Thoracic aorta (tissue), 2 donors: ENCODE data around the gene ZNF423. TPM values are rescaled to one million over a fixed set of nuclear protein-coding genes. Genes with fewer than 3 reads are reported as not detected.
"Not testable (repeated sequence)": the region's sequence is repeated elsewhere in the genome, so short reads cannot be mapped to it uniquely, and the experiment has no call there.

Source experiments
- ATAC-seq: fragments of 150-250 bp; one replicate; pipeline ENCODE4 v1.8.0; 2017; ENCODE audit warnings: low read depth; ENCODE audit not compliant: insufficient number of reproducible peaks, low FRiP score
- DNase-seq: peaks from one replicate; pipeline ENCODE4 v3.0.0-alpha.2; 2020; ENCODE audit warnings: low spot score
- H3K27ac ChIP-seq, 2 donors: fragments of 200-600 bp; sonication (generic); 1 replicate in 1 of 2; 2 replicates in 1 of 2; pipeline ENCODE4 v1.5.1; 2016; ENCODE audit warnings: mild to moderate bottlenecking in 2 of 2, moderate library complexity in 2 of 2
- H3K27me3 ChIP-seq: fragments of 200-600 bp; sonication (generic); replicated peaks from 2 replicates; pipeline ENCODE4 v1.6.0; 2016; ENCODE audit warnings: mild to moderate bottlenecking; ENCODE audit not compliant: insufficient read depth
- H3K36me3 ChIP-seq: fragments of 200-600 bp; sonication (generic); one replicate; pipeline ENCODE4 v1.5.1; 2016
- H3K4me1 ChIP-seq, 2 donors: fragments of 200-600 bp; sonication (generic); 1 replicate in 1 of 2; 2 replicates in 1 of 2; pipeline versions ENCODE4 v1.5.1 to v1.6.0; 2016; ENCODE audit warnings: low read depth in 2 of 2, mild to moderate bottlenecking in 1 of 2; ENCODE audit not compliant: control insufficient read depth in 1 of 2
- H3K4me3 ChIP-seq: fragments of 200-600 bp; sonication (generic); 2 replicates; pipeline ENCODE4 v1.5.1; 2016; ENCODE audit warnings: mild to moderate bottlenecking
- H3K9me3 ChIP-seq: fragments of 200-600 bp; sonication (generic); 2 replicates; pipeline ENCODE4 v1.5.1; 2016
- total RNA-seq, 2 donors: library from RNA; depleted of rRNA; stranded (reverse); fragments of >200 nt; gene quantifications; one replicate each; pipeline versions ENCODE4 v1.1.0 to v1.2.3, GENCODE V29; 2016
- TF ChIP-seq, protein P1 (sequence below): fragments of 200-600 bp; sonication (generic); IDR thresholded peaks from one replicate; pipeline ENCODE4 v1.5.1; 2019; ENCODE audit warnings: antibody characterized with exemption

The ZNF423 gene
- total RNA-seq, 2 donors from 2014 or later: 16.2 to 22.9 TPM

DNA sequence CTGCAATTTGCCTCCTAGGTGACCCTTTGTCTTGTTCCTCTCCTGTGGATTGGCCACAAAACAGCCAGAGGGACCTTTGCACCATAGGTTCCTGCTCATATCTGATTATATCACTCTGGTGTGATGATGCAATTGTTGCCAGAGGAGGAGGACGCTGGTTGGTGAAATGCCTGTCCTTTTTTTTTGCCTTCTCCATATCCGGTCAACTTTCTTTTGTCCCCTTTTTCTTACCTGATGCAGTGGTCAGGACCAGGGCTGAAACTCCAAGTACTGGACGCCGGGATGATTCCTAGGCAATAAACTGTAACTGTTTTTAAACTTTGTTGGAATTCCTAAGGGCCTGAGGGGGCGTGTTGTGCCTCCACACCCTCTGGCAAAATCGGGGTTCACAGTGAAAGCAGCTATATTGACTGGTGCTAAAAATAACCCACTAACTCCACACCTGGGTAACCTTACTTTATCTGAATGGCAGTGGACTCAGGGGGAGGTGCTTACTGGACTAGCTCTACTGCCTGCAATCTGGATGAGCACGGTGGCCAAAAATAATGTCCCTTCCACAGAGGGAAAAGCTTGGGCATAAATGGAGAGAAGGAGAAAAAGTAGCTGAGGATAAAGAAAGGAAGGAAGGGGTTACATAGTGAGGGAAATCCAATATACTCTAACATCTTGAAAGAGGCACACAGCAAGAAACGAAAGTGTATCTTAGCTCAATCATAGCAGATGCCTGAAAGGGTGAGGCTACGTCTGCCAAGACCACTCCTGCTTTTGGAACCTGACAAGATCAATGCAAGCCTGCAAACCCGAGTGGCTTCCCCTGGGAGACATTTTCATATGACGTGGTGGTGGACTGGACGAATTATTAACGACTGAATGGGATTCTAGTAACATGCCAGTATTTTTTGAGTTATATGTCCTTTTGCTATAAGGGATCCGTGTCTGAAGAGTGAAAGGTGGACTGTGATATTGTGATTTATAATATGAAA lies 28.4 kb upstream of the ZNF423 start:
- Histone ChIP-seq H3K9me3 (no peaks in the 10 kb centered on the region), H3K4me1 (no peaks in the 10 kb centered on the region), H3K27ac (no peak overlapping the region), H3K4me3 (no peak overlapping the region), H3K36me3 (no peaks in the 10 kb centered on the region), H3K27me3 (no peaks in the 10 kb centered on the region)
- no peak for DNase-seq
- TF ChIP-seq, protein P1, sequence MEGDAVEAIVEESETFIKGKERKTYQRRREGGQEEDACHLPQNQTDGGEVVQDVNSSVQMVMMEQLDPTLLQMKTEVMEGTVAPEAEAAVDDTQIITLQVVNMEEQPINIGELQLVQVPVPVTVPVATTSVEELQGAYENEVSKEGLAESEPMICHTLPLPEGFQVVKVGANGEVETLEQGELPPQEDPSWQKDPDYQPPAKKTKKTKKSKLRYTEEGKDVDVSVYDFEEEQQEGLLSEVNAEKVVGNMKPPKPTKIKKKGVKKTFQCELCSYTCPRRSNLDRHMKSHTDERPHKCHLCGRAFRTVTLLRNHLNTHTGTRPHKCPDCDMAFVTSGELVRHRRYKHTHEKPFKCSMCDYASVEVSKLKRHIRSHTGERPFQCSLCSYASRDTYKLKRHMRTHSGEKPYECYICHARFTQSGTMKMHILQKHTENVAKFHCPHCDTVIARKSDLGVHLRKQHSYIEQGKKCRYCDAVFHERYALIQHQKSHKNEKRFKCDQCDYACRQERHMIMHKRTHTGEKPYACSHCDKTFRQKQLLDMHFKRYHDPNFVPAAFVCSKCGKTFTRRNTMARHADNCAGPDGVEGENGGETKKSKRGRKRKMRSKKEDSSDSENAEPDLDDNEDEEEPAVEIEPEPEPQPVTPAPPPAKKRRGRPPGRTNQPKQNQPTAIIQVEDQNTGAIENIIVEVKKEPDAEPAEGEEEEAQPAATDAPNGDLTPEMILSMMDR: no peak
- no peak for ATAC-seq

DNA sequence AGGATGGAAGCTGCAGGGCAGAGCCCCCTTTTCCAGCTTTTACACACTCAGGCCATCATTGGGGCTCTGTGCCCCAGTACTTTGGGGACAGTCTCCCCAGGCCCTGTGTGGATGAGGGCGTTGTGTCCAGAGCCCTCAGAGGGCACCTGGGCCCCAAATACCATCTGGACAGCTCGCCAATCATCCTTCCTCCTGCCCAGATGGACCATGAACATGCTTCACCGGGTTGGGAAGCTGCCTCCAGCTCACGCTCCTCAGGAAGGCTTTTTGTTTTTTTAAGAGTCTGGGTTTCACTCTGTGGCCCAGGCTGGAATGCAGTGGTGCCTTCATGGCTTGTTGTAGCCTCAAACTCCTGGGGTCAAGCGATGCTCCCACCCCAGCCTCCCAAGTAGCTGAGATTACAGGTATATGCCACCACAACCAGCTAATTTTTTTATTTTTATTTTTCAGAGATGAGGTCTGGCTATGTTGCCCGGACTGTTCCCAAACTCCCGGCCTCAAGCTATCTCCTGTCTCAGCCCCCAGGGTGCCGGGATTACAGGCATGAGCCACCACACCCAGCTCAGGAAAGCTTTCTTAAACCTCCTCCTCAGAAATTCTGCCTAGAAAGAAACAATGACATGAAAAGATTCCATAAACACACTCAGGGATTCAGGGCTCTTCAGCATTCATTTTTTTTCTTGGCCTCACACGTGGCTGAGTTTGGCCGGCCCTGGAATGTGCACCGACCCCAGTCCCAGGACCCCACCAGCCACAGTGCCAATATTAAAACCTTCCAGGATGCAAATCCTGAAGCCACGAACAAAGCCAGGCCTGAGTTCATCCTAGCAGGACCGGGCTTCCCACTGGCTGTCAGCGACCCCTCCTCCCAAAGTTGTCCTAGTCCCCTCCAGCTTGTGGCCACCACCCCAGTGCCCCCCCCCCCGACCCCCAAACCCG lies 27.4 kb upstream of the ZNF423 start:
- Histone ChIP-seq H3K27ac (no peak overlapping the region), H3K27me3 (no peaks in the 10 kb centered on the region), H3K4me1 (no peaks in the 10 kb centered on the region), H3K9me3 (no peaks in the 10 kb centered on the region), H3K36me3 (no peaks in the 10 kb centered on the region), H3K4me3 (no peak overlapping the region)
- DNase-seq (no peak), ATAC-seq (no peak)
- TF ChIP-seq, protein P1: no peak

DNA sequence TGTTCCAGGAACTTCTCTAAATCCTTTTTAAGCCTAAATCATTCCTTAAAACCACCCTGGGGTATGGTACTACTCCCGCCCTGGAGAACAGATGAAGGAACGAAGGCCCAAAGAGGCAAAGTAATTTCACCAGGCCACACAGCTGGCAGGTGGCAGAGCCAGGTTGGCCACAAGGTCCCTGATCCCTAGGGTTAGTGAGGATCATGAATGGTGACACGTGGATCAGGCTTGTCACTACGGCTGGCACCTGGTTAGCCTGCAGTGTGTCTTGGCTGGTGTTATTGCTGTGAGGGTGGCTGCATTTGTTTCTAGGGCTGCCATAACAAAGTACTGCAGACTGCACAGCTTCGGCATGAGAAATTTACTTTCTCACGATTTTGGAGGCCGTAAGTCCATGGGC lies 26.0 kb upstream of the ZNF423 start:
- Histone ChIP-seq H3K27ac (no peak overlapping the region), H3K36me3 (no peaks in the 10 kb centered on the region), H3K4me3 (no peak overlapping the region), H3K4me1 (peaks cover 0 to 3% of the 10 kb centered on the region in 2 donors), H3K27me3 (no peaks in the 10 kb centered on the region), H3K9me3 (no peaks in the 10 kb centered on the region)
- no peak for DNase-seq
- ATAC-seq: no peak
- TF ChIP-seq, protein P1: no peak

DNA sequence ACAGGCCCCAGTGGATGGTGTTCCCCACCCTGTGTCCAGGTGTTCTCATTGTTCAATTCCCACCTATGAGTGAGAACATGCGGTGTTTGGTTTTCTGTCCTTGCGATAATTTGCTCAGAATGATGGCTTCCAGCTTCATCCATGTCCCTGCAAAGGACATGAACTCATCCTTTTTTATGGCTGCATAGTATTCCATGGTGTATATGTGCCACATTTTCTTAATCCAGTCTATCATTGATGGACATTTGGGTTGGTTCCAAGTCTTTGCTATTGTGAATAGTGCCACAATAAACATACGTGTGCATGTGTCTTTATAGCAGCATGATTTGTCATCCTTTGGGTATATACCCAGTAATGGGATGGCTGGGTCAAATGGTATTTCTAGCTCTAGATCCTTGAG lies 22.6 kb upstream of the ZNF423 start:
- H3K36me3 ChIP-seq, H3K27ac ChIP-seq, H3K4me3 ChIP-seq, ATAC-seq, H3K9me3 ChIP-seq, H3K27me3 ChIP-seq, DNase-seq: not testable (repeated sequence)
- H3K4me1 ChIP-seq: peaks cover 3 to 11% of the 10 kb centered on the region in 2 donors

DNA sequence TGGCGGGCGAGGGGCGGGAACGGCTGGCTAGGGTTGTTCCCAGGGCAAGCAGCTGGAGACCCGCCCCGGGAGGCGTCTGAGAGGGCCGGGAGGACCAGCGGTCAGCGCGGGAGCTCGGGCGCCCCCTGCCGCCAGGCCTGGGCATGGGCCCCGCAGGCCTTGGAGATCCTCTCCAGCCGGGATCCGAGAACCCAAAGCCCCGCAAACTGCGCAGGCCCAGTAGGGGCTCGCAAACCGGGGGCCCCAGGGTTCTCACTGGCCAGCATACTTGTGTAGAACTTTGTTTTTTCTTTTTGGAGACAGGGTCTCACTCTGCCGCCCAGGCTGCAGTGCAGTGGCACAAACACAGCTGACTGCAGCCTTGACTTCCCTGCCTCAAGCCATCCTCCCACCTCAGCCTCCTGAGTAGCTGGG lies 20.8 kb upstream of the ZNF423 start:
- H3K4me1 ChIP-seq: peaks cover 3 to 11% of the 10 kb centered on the region in 2 donors
- peak overlapping the region; percentile 64 for H3K4me3 ChIP-seq
- TF ChIP-seq, protein P1: peak; percentile 90
- ATAC-seq (no peak), DNase-seq (no peak)
- H3K9me3 ChIP-seq: no peaks in the 10 kb centered on the region
- no peak overlapping the region for H3K27ac ChIP-seq
- H3K36me3 ChIP-seq: no peaks in the 10 kb centered on the region
- no peaks in the 10 kb centered on the region for H3K27me3 ChIP-seq
